OCI-LY1 (cell line): ENCODE results near the gene DDR2.

Experiments used
- EZH2 ChIP-seq: fragments of 200-600 bp; sonication (generic), shearing (Covaris generic); IDR thresholded peaks from 2 replicates; pipeline ENCODE4 v1.8.0; 2017; ENCODE audit warnings: borderline replicate concordance, mixed run types, mild to moderate bottlenecking, antibody characterized with exemption, low read length, moderate library complexity, mixed read lengths
- TF ChIP-seq, protein P1 (sequence below): fragments of 200-600 bp; sonication (generic), shearing (Covaris generic); IDR thresholded peaks from 2 replicates; pipeline ENCODE4 v1.5.1; 2017; ENCODE audit warnings: mild to moderate bottlenecking, antibody characterized with exemption, low read length, moderate library complexity, mixed read lengths

- TF ChIP-seq, protein P1, sequence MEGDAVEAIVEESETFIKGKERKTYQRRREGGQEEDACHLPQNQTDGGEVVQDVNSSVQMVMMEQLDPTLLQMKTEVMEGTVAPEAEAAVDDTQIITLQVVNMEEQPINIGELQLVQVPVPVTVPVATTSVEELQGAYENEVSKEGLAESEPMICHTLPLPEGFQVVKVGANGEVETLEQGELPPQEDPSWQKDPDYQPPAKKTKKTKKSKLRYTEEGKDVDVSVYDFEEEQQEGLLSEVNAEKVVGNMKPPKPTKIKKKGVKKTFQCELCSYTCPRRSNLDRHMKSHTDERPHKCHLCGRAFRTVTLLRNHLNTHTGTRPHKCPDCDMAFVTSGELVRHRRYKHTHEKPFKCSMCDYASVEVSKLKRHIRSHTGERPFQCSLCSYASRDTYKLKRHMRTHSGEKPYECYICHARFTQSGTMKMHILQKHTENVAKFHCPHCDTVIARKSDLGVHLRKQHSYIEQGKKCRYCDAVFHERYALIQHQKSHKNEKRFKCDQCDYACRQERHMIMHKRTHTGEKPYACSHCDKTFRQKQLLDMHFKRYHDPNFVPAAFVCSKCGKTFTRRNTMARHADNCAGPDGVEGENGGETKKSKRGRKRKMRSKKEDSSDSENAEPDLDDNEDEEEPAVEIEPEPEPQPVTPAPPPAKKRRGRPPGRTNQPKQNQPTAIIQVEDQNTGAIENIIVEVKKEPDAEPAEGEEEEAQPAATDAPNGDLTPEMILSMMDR = no peak
- TF ChIP-seq EZH2 = no peak
These were observed 41.6 kb upstream of the DDR2 start for GRCh38 chr1:162590686-162591085.
